ENCODE results near the gene BPIFB3. TPM values are rescaled to one million over a fixed set of nuclear protein-coding genes. Genes with fewer than 3 reads are reported as not detected.

BPIFB3 gene
- total RNA-seq, 1 experiment from 2014 or later, result not detected

DNA sequence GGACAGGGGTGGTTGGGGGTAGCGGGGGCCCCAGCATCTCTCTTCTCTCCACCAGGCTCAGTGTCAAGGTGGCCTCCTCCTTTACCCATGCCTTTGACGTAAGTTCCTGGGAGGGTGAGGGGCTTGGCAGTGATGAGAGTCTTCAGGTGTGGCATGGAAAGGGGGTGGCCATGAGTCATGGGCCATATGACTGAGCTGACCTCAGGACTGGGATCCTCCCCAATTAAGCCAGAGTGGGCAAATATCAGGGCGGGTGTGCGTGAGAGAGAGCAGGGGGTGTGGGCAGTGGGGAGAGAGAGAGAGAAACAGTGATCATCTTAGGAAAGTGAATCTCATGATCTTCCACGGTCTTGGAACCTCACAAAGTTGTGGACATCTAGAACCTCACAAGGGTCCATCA, 17.5 kb downstream of the BPIFB3 start:
- Histone ChIP-seq H3K27ac (ENCODE audit: low read length) (no peak overlapping the region), H3K4me3 (ENCODE audit: low read depth in 2 of 2, low read length in 2 of 2) (no peak overlapping the region), H3K4me1 (ENCODE audit: control insufficient read depth, insufficient read depth, low read length) (no peaks in the 10 kb centered on the region), H3K27me3 (ENCODE audit: control insufficient read depth, insufficient read depth, low read length) (no peaks in the 10 kb centered on the region; the same call in none of the 2 replicates), H3K36me3 (ENCODE audit: control insufficient read depth, insufficient read depth, low read length) (no peaks in the 10 kb centered on the region), H3K9me3 (ENCODE audit: control insufficient read depth, insufficient read depth, low read depth, low read length) (no peaks in the 10 kb centered on the region)
- DNase-seq (ENCODE audit: low read depth, low spot score) (no peak), ATAC-seq (no peak)
- TF ChIP-seq SIN3A (IDR thresholded peaks at IDR 0.05; ENCODE audit: borderline replicate concordance, insufficient read depth, low read depth, low read length), result no peak
- TF ChIP-seq TCF7L2 (IDR thresholded peaks at IDR 0.05; ENCODE audit: low read depth, low read length), result no peak
- TF ChIP-seq, protein P1, sequence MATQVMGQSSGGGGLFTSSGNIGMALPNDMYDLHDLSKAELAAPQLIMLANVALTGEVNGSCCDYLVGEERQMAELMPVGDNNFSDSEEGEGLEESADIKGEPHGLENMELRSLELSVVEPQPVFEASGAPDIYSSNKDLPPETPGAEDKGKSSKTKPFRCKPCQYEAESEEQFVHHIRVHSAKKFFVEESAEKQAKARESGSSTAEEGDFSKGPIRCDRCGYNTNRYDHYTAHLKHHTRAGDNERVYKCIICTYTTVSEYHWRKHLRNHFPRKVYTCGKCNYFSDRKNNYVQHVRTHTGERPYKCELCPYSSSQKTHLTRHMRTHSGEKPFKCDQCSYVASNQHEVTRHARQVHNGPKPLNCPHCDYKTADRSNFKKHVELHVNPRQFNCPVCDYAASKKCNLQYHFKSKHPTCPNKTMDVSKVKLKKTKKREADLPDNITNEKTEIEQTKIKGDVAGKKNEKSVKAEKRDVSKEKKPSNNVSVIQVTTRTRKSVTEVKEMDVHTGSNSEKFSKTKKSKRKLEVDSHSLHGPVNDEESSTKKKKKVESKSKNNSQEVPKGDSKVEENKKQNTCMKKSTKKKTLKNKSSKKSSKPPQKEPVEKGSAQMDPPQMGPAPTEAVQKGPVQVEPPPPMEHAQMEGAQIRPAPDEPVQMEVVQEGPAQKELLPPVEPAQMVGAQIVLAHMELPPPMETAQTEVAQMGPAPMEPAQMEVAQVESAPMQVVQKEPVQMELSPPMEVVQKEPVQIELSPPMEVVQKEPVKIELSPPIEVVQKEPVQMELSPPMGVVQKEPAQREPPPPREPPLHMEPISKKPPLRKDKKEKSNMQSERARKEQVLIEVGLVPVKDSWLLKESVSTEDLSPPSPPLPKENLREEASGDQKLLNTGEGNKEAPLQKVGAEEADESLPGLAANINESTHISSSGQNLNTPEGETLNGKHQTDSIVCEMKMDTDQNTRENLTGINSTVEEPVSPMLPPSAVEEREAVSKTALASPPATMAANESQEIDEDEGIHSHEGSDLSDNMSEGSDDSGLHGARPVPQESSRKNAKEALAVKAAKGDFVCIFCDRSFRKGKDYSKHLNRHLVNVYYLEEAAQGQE (IDR thresholded peaks at IDR 0.05; ENCODE audit: insufficient read depth in 1 of 2, low read depth in 2 of 2, low read length in 1 of 2), result no peak
- TF ChIP-seq POLR2AphosphoS5 (IDR thresholded peaks at IDR 0.05; ENCODE audit: low read depth, low read length), result no peak
- TF ChIP-seq, protein P2, sequence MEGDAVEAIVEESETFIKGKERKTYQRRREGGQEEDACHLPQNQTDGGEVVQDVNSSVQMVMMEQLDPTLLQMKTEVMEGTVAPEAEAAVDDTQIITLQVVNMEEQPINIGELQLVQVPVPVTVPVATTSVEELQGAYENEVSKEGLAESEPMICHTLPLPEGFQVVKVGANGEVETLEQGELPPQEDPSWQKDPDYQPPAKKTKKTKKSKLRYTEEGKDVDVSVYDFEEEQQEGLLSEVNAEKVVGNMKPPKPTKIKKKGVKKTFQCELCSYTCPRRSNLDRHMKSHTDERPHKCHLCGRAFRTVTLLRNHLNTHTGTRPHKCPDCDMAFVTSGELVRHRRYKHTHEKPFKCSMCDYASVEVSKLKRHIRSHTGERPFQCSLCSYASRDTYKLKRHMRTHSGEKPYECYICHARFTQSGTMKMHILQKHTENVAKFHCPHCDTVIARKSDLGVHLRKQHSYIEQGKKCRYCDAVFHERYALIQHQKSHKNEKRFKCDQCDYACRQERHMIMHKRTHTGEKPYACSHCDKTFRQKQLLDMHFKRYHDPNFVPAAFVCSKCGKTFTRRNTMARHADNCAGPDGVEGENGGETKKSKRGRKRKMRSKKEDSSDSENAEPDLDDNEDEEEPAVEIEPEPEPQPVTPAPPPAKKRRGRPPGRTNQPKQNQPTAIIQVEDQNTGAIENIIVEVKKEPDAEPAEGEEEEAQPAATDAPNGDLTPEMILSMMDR (IDR thresholded peaks at IDR 0.05), result no peak
- in situ Hi-C loops (cut with HindIII; ENCODE audit: low pct_unique_long_range_greater_than_20kb, low sequenced_read_pairs) (no loop called here), intact Hi-C loops (cut with micrococcal nuclease; ENCODE audit: unreplicated experiment) (no loop called here)
- CTCF ChIA-PET, result no interaction called here
- no TSS peak for BruUV-seq (replicated peaks)
- POLR2A ChIA-PET, result interaction anchor here (0.6 kb wide), 1 partner anchor 17 kb away, joined by 3 read pairs; no protein-coding TSS in a partner anchor

DNA sequence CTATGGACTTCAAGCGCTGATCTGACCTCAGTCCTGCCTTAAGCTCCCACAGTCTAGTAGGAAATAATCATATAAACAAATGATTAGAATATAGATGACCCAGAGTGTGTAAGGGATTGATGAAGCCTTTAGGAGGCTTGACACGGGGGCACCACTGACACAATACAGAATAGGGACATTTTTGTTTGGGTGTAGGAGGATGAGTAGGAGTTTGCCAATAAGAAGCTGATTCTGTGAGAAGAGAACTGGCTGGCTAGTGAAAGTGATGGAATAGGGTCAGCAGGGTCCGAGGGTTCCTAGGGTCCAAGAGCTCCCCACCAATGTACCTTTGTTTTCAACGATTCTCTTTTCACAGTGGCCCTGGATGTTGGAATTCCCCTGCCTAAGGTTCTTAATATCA, 18.7 kb downstream of the BPIFB3 start:
- no peaks in the 10 kb centered on the region for H3K4me1 ChIP-seq (ENCODE audit: control insufficient read depth, insufficient read depth, low read length)
- no peak overlapping the region for H3K27ac ChIP-seq (ENCODE audit: low read length)
- no TSS peak for BruUV-seq (replicated peaks)
- ATAC-seq (no peak), DNase-seq (ENCODE audit: low read depth, low spot score) (no peak)
- no peaks in the 10 kb centered on the region; the same call in none of the 2 replicates for H3K27me3 ChIP-seq (ENCODE audit: control insufficient read depth, insufficient read depth, low read length)
- CTCF ChIA-PET, result no interaction called here
- no peaks in the 10 kb centered on the region for H3K36me3 ChIP-seq (ENCODE audit: control insufficient read depth, insufficient read depth, low read length)
- H3K4me3 ChIP-seq (ENCODE audit: low read depth in 2 of 2, low read length in 2 of 2), result no peak overlapping the region
- in situ Hi-C loops (cut with HindIII; ENCODE audit: low pct_unique_long_range_greater_than_20kb, low sequenced_read_pairs), result no loop called here
- intact Hi-C loops (cut with micrococcal nuclease; ENCODE audit: unreplicated experiment), result no loop called here
- TF ChIP-seq, protein P2 (IDR thresholded peaks at IDR 0.05), result no peak
- TF ChIP-seq TCF7L2 (IDR thresholded peaks at IDR 0.05; ENCODE audit: low read depth, low read length), result no peak
- no peak for TF ChIP-seq SIN3A (IDR thresholded peaks at IDR 0.05; ENCODE audit: borderline replicate concordance, insufficient read depth, low read depth, low read length)
- TF ChIP-seq, protein P1 (IDR thresholded peaks at IDR 0.05; ENCODE audit: insufficient read depth in 1 of 2, low read depth in 2 of 2, low read length in 1 of 2), result no peak
- TF ChIP-seq POLR2AphosphoS5 (IDR thresholded peaks at IDR 0.05; ENCODE audit: low read depth, low read length), result no peak
- POLR2A ChIA-PET, result no interaction called here
- no peaks in the 10 kb centered on the region for H3K9me3 ChIP-seq (ENCODE audit: control insufficient read depth, insufficient read depth, low read depth, low read length)

Data from Panc1 (cell line).